LHCN-M2 (cell line): ENCODE results near the gene FABP6. TPM values are rescaled to one million over a fixed set of nuclear protein-coding genes. Genes with fewer than 3 reads are reported as not detected.

Source experiments
- DNase-seq: peaks from one replicate; pipeline ENCODE4 v3.0.0-alpha.2; 2012; ENCODE audit warnings: low read depth
- total RNA-seq: library from RNA; depleted of rRNA; stranded (reverse); fragments of >200 nt; gene quantifications from 2 replicates; pipeline ENCODE4 v1.2.3, GENCODE V29; 2014

The FABP6 gene
- total RNA-seq, 1 experiment from 2014 or later, result not detected

DNA sequence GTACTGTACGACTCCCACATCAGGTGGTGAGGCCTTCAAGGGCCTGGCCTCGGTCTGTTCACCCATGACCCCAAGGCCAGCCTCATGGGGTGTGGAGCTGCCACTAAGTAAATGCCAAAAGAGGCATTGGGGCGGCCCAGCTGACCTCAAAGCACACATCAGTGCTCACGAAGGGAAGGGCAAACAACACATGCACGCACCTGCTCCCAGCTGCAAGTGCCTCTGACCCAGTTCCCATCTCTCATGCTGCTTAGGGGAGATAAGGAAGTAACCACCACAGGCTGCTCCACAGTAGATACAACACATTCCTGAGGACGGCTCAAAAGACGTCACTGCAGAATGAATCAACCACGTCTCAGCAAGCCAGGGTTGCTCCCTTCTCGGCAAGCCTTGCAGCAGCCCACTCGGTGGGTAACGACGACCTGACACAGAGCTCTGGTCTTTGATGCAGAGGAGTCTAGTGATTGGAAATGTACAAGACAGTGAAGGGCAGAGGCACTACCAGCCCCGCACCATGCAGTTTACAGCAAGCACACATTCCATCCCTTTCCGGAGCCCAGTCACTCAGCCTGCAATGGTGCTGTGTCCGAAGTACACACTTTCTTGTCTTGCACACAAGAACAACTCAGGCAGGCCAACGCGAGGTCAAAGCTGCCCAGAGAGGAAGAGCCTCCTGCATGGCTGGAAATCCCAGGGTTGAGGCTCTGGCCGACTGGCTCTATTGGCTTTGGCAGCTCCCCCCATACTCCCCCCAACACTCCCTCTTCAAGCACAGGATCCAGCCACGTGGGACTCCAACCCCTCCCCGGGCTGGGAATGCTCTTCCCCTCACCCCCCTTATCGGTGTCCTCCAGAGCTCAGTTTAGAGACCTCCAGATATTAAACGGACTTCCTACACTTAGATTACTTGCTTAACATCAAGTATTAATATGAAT, 31.8 kb downstream of the FABP6 start:
- DNase-seq, result peak; percentile 19

- no peak for DNase-seq
Measured at GRCh38 chr5:160262151-160263074, 33.1 kb downstream of the FABP6 start.

- DNase-seq, result no peak
Measured at GRCh38 chr5:160263326-160263855, 34.1 kb downstream of the FABP6 start.

DNA sequence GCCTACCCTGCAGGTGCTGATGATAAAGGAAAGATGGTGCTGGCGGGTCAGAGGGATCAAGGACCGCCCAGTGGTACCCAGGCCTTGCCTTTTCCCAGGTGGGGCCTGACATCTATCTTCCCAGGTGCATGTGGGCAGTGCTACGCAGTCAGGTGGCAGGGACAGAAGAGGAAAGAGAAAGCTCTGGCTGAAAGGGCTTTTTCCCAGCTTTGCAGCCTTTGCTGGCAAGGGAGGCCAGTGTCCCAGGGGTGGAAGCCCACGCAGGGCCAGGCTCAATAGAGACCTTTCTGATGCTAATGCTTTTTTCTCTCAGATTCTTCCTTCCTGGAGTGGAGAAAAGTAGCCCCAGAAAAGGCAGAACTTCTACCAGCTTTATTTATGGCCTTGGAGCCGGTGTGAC, 36.7 kb downstream of the FABP6 start:
- no peak for DNase-seq

GRCh38 chr5:160266752-160267345, 37.5 kb downstream of the FABP6 start:
- DNase-seq, result no peak

- no peak for DNase-seq
Measured at GRCh38 chr5:160268121-160268520, 38.8 kb downstream of the FABP6 start.

GRCh38 chr5:160269017-160269416, 39.7 kb downstream of the FABP6 start:
- peak; percentile 36 for DNase-seq

- no peak for DNase-seq
Measured at GRCh38 chr5:160270704-160271103, 41.4 kb downstream of the FABP6 start.

GRCh38 chr5:160271396-160271795, 42.1 kb downstream of the FABP6 start:
- DNase-seq, result no peak

DNA sequence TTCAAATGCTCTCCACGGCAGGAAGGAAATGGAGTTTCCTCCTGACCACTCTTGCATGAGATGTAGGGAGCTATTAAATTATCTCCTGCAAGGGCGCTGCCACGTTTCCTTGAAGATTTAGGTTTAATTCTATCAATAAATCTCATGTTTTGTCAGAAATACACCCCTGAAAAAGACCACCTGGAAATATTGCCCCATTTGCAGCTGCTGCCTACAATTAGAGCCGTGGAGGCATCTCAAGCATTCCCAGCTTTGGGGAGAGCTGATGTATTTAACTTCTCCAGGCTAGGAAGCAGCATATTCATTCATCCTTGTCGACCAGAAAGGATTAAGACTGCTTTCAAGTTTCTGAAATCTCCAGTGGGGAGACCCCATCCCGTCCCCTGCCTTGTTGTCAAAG, 42.5 kb downstream of the FABP6 start:
- no peak for DNase-seq

DNA sequence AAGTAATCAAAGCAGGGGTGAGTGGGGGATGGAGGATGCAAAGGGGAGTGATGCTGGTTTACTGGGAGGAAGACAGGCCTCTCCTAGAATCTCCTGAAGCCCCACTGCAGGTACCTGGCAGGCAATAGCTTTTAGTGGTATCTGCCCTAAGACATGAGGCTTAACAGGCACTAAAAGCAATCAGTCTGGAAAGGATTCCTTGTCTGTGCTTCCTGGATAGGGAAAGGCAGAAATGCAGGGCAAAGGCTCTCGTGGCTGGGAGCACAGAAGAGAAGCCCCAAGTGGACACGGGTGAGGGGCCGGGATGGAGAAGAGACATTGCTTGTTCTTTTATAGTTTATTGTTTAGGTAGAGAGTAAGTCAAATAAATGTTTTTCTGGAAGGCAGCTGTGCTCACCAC, 43.0 kb downstream of the FABP6 start:
- DNase-seq, result no peak

- DNase-seq, result no peak
Measured at GRCh38 chr5:160272889-160273288, 43.6 kb downstream of the FABP6 start.

DNA sequence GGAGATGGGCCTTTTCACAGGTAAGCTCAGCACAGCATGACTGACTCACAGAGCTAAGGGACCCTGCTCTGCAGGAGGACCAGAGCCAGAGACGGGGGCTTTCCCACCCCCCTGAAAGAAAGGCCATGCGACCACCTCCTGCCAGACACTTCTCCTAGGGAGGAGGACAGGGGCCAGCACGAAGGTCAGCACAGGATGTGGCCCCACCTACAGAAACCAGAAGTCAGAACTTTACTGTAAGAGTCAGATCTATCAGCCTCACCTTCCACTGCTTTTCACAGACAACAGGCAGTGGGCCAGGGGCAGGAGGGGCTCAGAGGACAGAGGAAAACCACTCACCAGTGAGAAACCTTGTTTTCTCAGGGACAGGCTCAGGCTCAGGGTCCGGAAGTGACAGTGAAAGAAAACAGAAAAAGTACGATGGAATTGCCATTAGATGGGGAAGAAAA, 45.2 kb downstream of the FABP6 start:
- no peak for DNase-seq

DNA sequence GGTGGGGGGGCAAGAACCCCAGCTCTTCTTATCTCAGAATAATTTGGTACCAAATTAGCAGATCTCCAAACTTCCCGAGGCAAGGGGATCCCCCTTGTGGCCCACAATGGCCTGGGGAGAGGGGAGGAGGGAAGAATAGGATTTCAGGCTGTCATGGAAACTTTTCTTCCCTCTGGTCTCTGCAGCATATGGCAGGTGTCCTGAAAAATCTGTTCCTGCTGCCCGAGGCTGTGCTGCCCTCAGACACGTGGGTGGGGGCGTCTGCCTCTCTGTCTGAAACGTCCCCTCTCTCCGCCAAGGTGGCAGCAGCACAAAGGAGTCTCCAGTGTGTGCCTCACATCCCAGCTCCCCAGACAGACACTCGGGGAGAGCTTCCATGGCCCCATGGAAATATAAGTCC, 49.0 kb downstream of the FABP6 start:
- no peak for DNase-seq

GRCh38 chr5:160280384-160281095, 51.2 kb downstream of the FABP6 start:
- DNase-seq, result no peak

GRCh38 chr5:160281275-160281674, 52.0 kb downstream of the FABP6 start:
- DNase-seq, result no peak

GRCh38 chr5:160284291-160284873, 55.1 kb downstream of the FABP6 start:
- DNase-seq, result no peak

DNA sequence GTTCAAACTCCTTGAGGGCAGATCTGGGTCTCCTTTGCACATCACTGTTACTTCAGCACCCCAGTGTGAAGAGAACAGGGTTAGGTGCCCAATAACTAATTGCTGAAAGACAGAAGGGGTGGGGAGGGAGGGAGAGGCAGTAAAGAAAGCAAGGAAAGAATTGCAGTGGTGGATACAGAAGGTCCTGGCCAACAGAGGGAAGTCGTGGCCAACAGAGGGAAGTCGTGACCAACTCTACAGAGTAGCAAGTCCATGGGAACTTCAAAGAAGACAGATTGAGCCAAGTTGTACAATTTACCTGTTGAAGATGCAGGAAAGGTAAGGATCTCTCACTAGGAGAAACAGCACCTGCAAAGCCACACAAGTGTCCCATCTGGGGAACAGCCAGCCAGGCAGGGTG, 56.0 kb downstream of the FABP6 start:
- no peak for DNase-seq

GRCh38 chr5:160286947-160287346, 57.6 kb downstream of the FABP6 start:
- DNase-seq, result no peak

DNA sequence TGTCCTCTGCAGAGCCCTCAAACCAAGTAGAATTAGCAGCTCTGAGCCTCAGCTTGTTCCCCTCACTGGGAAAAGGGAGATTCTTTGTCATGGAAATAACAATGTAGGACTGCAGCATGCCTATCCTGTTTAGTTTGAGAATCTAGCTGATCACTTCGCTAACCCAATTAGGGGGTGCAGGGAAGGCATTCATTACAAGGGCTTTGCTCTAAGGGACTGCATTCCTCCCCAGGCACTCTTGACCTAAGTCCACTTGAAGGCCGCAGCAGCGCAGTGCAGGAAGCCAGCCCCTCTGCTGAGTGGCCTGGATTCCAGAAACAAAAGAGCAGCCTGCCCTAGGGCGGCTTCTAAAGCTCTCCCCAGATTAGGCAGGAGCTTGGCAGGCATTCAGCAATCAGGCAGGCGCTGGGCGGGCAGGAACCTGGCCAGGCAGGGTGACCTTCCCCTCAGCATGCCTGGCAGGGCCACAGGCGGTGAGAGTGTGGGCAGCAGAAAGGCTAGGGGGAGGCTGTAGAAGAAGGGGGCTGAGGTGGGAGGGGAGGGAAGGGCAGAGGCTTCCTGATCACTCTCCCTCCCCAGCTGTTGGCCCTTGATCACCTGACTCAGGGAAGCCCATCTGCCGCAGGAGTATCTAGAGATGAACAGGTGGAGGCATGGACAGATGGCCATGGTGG, 58.2 kb downstream of the FABP6 start:
- DNase-seq, result no peak
